ENCODE data around the gene ROR2.

- TF ChIP-seq CTCF (IDR thresholded peaks at IDR 0.05) (no peak), POLR2A (IDR thresholded peaks at IDR 0.05) (no peak)
These were observed 371.1 kb downstream of the ROR2 start for GRCh38 chr9:91578911-91579310.

Measured in thyroid gland (tissue), 4 donors.